Liver (tissue), 3 donors: ENCODE results near the gene CD37.
"Not testable (repeated sequence)": the region's sequence is repeated elsewhere in the genome, so short reads cannot be mapped to it uniquely, and the experiment has no call there.

Source experiments
- CTCF ChIP-seq: fragments of 150-350 bp; IDR thresholded peaks from 2 replicates; pipeline ENCODE4 v1.5.1; 2017; ENCODE audit warnings: improper control_type of control experiment, low read depth, low read length; ENCODE audit not compliant: missing input control
- RAD21 ChIP-seq, 2 donors: IDR thresholded peaks; 2 replicates each; pipeline ENCODE4 v1.6.1; 2016; ENCODE audit warnings: antibody characterized with exemption in 2 of 2, mild to moderate bottlenecking in 2 of 2
- REST ChIP-seq: IDR thresholded peaks from 2 replicates; pipeline ENCODE4 v1.6.1; 2016; ENCODE audit warnings: antibody characterized with exemption, mild to moderate bottlenecking
- SP1 ChIP-seq: IDR thresholded peaks from 2 replicates; pipeline ENCODE4 v1.6.1; 2018; ENCODE audit warnings: antibody characterized with exemption, mild to moderate bottlenecking
- YY1 ChIP-seq: IDR thresholded peaks from 2 replicates; pipeline ENCODE4 v1.6.1; 2016; ENCODE audit warnings: antibody characterized with exemption, mild to moderate bottlenecking
- donor health status: healthy.
- donor health status: healthy.

DNA sequence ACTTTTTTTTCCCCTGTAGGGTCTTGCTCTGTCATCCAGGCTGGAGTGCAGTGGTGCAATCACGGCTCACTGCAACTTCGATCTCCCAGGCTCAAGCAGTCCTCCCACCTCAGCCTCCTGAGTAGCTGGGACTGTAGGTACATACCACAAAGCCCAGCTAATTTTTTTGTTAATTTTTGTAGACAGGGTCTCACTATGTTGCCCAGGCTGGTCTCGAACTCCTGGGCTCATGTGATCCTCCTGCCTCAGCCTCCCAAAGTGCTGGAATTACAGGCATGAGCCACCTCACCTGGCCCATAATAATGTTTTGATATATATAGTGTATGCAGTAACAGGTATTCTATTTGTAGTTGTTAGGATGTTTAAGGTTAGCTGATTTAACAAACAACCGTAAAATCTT lies 4.0 kb upstream of the CD37 start:
- not testable (repeated sequence) for TF ChIP-seq CTCF; RAD21 (IDR thresholded peaks at IDR 0.05); YY1; REST; SP1
